ENCODE data around the gene MRPL37.
"Not testable (repeated sequence)": the region's sequence is repeated elsewhere in the genome, so short reads cannot be mapped to it uniquely, and the experiment has no call there.

Gene MRPL37

GRCh38 chr1:54220004-54220811, 20.2 kb downstream of the MRPL37 start:
- DNase-seq = no peak

- no peak for DNase-seq
Observed at GRCh38 chr1:54221113-54221834, 21.3 kb downstream of the MRPL37 start.

GRCh38 chr1:54221867-54222484, 22.0 kb downstream of the MRPL37 start:
- no peak for DNase-seq

- no peak for DNase-seq
Observed at GRCh38 chr1:54222711-54223110, 22.7 kb downstream of the MRPL37 start.

GRCh38 chr1:54223441-54224202, 23.7 kb downstream of the MRPL37 start:
- no peak for DNase-seq

- no peak for DNase-seq
Observed at GRCh38 chr1:54224233-54224632, 24.3 kb downstream of the MRPL37 start.

GRCh38 chr1:54225378-54225777, 25.4 kb downstream of the MRPL37 start:
- DNase-seq = no peak

- no peak for DNase-seq
Observed at GRCh38 chr1:54225986-54226559, 26.1 kb downstream of the MRPL37 start.

GRCh38 chr1:54227091-54227602, 27.2 kb downstream of the MRPL37 start:
- no peak for DNase-seq

GRCh38 chr1:54227891-54228310, 27.9 kb downstream of the MRPL37 start:
- DNase-seq = no peak

GRCh38 chr1:54228638-54229079, 28.7 kb downstream of the MRPL37 start:
- no peak for DNase-seq

- no peak for DNase-seq
Observed at GRCh38 chr1:54229281-54229891, 29.4 kb downstream of the MRPL37 start.

- no peak for DNase-seq
Observed at GRCh38 chr1:54230507-54231339, 30.8 kb downstream of the MRPL37 start.

- not testable (repeated sequence) for DNase-seq
Observed at GRCh38 chr1:54233196-54233595, 33.2 kb downstream of the MRPL37 start.

- no peak for DNase-seq
Observed at GRCh38 chr1:54234284-54234683, 34.3 kb downstream of the MRPL37 start.

GRCh38 chr1:54237586-54237985, 37.6 kb downstream of the MRPL37 start:
- DNase-seq = no peak

- no peak for DNase-seq
Observed at GRCh38 chr1:54238353-54239034, 38.5 kb downstream of the MRPL37 start.

GRCh38 chr1:54239035-54239383, 39.0 kb downstream of the MRPL37 start:
- no peak for DNase-seq

GRCh38 chr1:54239631-54240031, 39.7 kb downstream of the MRPL37 start:
- no peak for DNase-seq

- no peak for DNase-seq
Observed at GRCh38 chr1:54240741-54241335, 40.9 kb downstream of the MRPL37 start.
